GM18505 (cell line): ENCODE results near the gene TMEM214.

Source experiments
- ATAC-seq: cut with Tn5 transposase; IDR thresholded peaks from one replicate; pipeline ENCODE4 v1.9.1; 2021; ENCODE audit not compliant: unreplicated experiment
- POLR2A ChIP-seq: IDR thresholded peaks from 4 replicates; pipeline ENCODE4 v1.6.1; 2011; ENCODE audit warnings: borderline replicate concordance; ENCODE audit not compliant: insufficient read depth, insufficient read length; ENCODE audit errors: extremely low read depth

The TMEM214 gene

DNA sequence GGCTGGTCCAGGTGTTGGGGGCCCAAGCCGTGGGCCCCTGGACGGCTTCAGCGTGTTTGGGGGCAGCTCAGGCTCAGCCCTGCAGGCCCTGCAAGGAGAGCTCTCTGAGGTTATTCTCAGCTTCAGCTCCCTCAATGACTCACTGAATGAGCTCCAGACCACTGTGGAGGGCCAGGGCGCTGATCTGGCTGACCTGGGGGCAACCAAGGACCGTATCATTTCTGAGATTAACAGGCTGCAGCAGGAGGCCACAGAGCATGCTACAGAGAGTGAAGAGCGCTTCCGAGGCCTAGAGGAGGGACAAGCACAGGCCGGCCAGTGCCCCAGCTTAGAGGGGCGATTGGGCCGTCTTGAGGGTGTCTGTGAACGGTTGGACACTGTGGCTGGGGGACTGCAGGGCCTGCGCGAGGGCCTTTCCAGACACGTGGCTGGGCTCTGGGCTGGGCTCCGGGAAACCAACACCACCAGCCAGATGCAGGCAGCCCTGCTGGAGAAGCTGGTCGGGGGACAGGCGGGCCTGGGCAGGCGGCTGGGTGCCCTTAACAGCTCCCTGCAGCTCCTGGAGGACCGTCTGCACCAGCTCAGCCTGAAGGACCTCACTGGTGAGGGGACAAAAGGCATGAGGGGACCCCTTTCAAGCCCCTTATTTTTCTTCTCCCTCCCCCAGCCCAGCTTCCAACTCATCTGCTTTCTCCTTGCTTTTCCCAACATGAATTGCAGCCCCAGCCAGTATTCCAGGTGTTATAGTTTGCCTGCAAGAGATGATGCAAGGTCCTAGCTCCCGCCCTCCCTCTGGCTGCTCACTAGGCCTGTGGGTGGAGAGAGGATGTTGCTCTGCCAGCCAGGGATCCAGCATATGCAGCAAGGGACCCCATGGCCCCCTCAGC, 50.9 kb downstream of the TMEM214 start:
- TF ChIP-seq POLR2A: no peak
- ATAC-seq: no peak

DNA sequence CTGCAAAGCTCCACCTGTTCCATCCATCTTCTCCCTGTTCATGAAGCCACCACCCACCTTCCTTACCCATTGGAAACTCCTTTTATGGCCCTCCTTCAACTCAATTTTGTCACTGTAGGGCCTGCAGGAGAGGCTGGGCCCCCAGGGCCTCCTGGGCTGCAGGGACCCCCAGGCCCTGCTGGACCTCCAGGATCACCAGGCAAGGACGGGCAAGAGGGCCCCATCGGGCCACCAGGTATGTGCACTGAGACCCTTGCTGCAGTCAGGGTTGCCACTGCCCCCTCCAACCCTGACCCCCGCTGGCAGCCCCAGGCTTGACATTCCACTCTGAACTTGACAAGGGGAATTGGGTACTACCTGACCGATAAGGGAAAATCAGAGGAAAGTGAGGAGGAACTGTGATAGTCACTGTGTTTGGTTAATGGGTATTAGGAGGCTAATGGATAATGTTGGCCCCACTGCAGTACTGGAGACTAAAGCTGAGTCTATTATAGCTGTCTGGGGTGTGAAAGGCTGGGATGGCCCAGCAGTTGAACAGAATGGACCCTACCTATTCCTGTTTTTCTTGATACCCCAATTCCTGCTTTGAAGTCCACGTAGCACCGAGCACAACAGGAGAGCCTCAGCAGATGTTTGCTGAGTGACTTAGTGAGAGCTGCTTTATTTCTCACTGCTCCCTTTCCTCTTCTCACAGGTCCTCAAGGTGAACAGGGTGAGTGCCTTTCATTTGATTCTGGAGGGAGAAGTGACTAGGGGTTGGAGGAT, 51.7 kb downstream of the TMEM214 start:
- no peak for ATAC-seq
- no peak for TF ChIP-seq POLR2A

GRCh38 chr2:27085062-27085672, 52.4 kb downstream of the TMEM214 start:
- TF ChIP-seq POLR2A: no peak
- ATAC-seq: no peak

- TF ChIP-seq POLR2A: no peak
- ATAC-seq: no peak
Observed at GRCh38 chr2:27085673-27086089, 52.9 kb downstream of the TMEM214 start.

GRCh38 chr2:27086090-27086723, 53.4 kb downstream of the TMEM214 start:
- peak; percentile 65 for TF ChIP-seq POLR2A
- ATAC-seq: peak; percentile 78

DNA sequence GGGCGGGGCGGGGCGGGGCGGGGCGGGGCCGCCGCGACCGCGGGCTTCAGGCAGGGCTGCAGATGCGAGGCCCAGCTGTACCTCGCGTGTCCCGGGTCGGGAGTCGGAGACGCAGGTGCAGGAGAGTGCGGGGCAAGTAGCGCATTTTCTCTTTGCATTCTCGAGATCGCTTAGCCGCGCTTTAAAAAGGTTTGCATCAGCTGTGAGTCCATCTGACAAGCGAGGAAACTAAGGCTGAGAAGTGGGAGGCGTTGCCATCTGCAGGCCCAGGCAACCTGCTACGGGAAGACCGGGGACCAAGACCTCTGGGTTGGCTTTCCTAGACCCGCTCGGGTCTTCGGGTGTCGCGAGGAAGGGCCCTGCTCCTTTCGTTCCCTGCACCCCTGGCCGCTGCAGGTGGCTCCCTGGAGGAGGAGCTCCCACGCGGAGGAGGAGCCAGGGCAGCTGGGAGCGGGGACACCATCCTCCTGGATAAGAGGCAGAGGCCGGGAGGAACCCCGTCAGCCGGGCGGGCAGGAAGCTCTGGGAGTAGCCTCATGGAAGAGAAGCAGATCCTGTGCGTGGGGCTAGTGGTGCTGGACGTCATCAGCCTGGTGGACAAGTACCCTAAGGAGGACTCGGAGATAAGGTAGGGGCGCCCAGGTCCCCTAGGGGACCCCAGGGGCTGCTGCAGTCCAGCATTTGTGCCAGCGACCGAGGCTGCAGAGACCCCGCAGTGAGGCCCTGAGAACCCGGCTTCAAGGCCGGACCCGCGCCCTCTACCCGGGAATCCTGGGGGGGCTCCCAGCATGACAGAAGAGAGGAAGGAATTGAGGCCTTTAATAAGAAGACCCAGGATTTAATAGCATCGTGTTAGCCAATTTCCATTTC, 54.2 kb downstream of the TMEM214 start, which contains the start of gene KHK:
Gene KHK, plus strand, starts transcription at position 49 of the 870 bp plus-strand sequence. Its CDS starts 488 bp downstream, at position 537.
- peak; percentile 23 for TF ChIP-seq POLR2A
- ATAC-seq: no peak

DNA sequence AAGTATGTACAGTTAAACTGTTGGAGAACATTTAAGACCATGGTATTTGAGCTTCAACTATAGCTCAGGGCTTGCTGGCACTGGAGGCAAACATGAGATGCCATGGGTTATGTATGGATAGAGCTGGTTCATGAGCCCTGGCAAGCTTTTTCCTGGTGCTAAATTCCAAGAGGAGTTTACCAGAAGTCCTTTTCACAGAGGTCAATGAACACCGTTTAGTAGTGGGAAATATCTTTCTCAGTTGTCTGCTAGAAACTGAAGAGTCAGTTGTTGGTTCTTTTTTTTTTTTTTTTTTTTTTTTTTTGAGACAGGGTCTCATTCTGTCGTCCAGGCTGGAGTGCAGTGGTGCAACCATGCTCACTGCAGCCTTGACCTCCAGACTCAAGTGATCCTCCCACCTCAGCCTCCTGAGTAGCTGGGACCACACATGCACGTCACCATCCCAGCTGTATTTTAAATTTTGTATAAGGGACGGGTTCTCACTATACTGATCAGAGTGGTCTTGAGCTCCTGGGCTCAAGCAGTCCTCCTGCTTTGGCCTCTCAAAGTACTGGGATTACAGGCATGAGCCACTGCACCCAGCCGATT, 55.2 kb downstream of the TMEM214 start:
- no peak for ATAC-seq
- TF ChIP-seq POLR2A: no peak

DNA sequence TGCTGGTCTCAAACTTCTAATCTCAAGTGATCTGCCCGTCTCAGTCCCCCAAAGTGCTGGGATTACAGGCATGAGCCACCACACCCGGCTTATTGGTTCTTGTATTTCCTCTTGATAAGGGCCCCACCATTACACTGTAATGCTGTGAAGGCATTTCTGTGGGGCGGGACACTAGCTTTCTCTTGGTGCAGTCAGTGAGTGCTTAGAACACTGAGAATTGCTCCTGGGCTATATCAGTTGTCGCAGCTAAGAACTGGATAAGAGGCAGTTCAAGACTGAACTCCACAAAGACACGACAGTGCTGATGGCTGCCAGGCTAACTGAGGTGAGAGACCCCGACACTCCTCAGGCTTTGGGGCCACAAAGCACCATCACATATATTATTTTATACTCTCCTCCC, 55.9 kb downstream of the TMEM214 start:
- no peak for TF ChIP-seq POLR2A
- ATAC-seq: no peak

DNA sequence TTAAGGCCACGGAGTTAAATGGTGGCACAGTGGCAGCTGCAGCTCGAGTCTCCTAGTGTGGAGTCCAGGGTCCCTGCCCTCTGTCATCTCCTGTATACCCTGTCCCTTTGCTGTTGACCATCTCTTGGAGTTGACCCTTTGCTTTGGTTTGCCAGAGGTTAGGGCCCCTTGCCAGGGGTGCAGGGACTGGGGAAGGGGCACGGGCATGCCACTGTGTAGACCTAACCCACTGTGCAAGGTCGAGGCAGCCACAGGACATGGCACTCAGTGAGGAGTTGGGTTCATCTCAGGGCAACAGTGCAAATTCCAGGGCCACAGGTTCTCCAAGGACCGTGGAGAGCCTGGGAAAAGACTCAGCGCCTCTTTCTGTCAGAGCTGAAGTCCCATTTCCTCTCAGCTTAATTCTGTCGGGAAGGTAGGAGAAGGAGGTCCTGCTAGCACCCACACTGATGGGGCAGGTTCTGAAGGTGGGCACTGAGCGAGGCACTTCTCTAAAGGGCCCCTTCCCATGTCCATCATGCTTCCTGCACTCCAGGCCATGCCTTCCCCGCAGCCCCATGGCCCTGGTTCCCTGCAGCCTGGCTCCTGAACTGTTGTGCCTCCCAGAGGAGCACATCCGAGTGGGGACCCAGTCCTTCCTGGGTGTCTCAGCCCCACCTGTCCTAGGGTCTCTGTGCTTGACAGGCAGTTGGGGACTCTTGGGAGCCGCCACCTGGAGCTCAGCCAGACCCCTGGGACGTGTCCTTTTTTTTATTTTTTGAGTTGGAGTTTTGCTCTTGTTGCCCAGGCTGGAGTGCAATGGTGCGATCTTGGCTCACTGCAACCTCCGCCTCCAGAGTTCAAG, 56.6 kb downstream of the TMEM214 start:
- no peak for TF ChIP-seq POLR2A
- no peak for ATAC-seq
